HG02970 (cell line): Measurements from ENCODE around the gene NDUFA5.

ENCODE experiments used
- ATAC-seq: cut with Tn5 transposase; IDR thresholded peaks from one replicate; pipeline ENCODE4 v1.9.1; 2021; ENCODE audit warnings: mild to moderate bottlenecking, moderate library complexity, moderate number of reproducible peaks; ENCODE audit not compliant: unreplicated experiment, low FRiP score

NDUFA5 gene

GRCh38 chr7:123557398-123558288 lies at the start of gene NDUFA5:
NDUFA5 (minus strand) TSS chr7:123557818; CDS start chr7:123557795, 23 bp downstream.
- ATAC-seq = peak; percentile 99

GRCh38 chr7:123604739-123605138 lies 47.1 kb upstream of the NDUFA5 start:
- ATAC-seq = no peak

GRCh38 chr7:123602648-123603047 lies 45.0 kb upstream of the NDUFA5 start:
- ATAC-seq = no peak

- ATAC-seq = no peak
Observed at GRCh38 chr7:123601530-123601929, 43.9 kb upstream of the NDUFA5 start, which contains the start of gene ASB15. ASB15 (plus strand) TSS chr7:123601821; CDS start chr7:123614503, 12,682 bp downstream.

- no peak for ATAC-seq
Observed at GRCh38 chr7:123600876-123601275, 43.3 kb upstream of the NDUFA5 start.

GRCh38 chr7:123599766-123600165 lies 42.1 kb upstream of the NDUFA5 start:
- ATAC-seq = no peak

GRCh38 chr7:123598657-123599056 lies 41.0 kb upstream of the NDUFA5 start:
- ATAC-seq = no peak

GRCh38 chr7:123594813-123595241 lies 37.2 kb upstream of the NDUFA5 start:
- no peak for ATAC-seq

GRCh38 chr7:123588376-123588775 lies 30.8 kb upstream of the NDUFA5 start:
- ATAC-seq = no peak

GRCh38 chr7:123583821-123584220 lies 26.2 kb upstream of the NDUFA5 start:
- ATAC-seq = no peak

GRCh38 chr7:123581162-123581459 lies 23.5 kb upstream of the NDUFA5 start:
- ATAC-seq = no peak

- ATAC-seq = peak; percentile 69
Observed at GRCh38 chr7:123580406-123581161, 23.0 kb upstream of the NDUFA5 start.

- no peak for ATAC-seq
Observed at GRCh38 chr7:123579416-123579815, 21.8 kb upstream of the NDUFA5 start.

- no peak for ATAC-seq
Observed at GRCh38 chr7:123573896-123574467, 16.4 kb upstream of the NDUFA5 start.

- ATAC-seq = no peak
Observed at GRCh38 chr7:123573341-123573740, 15.7 kb upstream of the NDUFA5 start.

- ATAC-seq = no peak
Observed at GRCh38 chr7:123571684-123572083, 14.1 kb upstream of the NDUFA5 start.

GRCh38 chr7:123571187-123571586 lies 13.6 kb upstream of the NDUFA5 start:
- no peak for ATAC-seq

GRCh38 chr7:123570390-123571182 lies 13.0 kb upstream of the NDUFA5 start:
- no peak for ATAC-seq

GRCh38 chr7:123569352-123570010 lies 11.9 kb upstream of the NDUFA5 start:
- no peak for ATAC-seq

GRCh38 chr7:123562121-123562520 lies 4.5 kb upstream of the NDUFA5 start:
- ATAC-seq = no peak
